ENCODE measurements around the gene TACC2.

The TACC2 gene

GRCh38 chr10:122152544-122152943 lies 163.6 kb downstream of the TACC2 start:
- Histone ChIP-seq H2BK5ac (ENCODE audit: low read length) (no peak overlapping the region), H3K23ac (ENCODE audit: low read length) (no peak overlapping the region), H2AK5ac (ENCODE audit: low read length) (no peak overlapping the region), H3K4me2 (ENCODE audit: low read length) (no peak overlapping the region), H3K4me1 (ENCODE audit: control insufficient read depth, low read depth, low read length) (peaks cover 4% of the 10 kb centered on the region), H3K36me3 (ENCODE audit: control insufficient read depth, insufficient read depth, low read length) (no peaks in the 10 kb centered on the region), H3K79me2 (ENCODE audit: control insufficient read depth, insufficient read depth, low read length) (no peaks in the 10 kb centered on the region), H3K79me1 (ENCODE audit: low read length) (no peaks in the 10 kb centered on the region), H3K27ac (ENCODE audit: low read depth, low read length) (no peak overlapping the region), H2BK15ac (replicated peaks; ENCODE audit: low read depth) (no peak overlapping the region), H3K9ac (ENCODE audit: low read length) (no peak overlapping the region), H2BK120ac (ENCODE audit: low read depth, low read length) (no peak overlapping the region), H3K18ac (ENCODE audit: low read length) (no peak overlapping the region), H3K4me3 (ENCODE audit: low read length) (no peak overlapping the region), H4K8ac (ENCODE audit: low read depth, low read length) (no peak overlapping the region), H3K56ac (ENCODE audit: low read length) (peak overlapping the region; percentile 22), H3K4ac (ENCODE audit: low read depth, low read length) (no peak overlapping the region), H3K27me3 (ENCODE audit: insufficient read depth, low read length, poor library complexity) (no peaks in the 10 kb centered on the region), H4K5ac (ENCODE audit: low read length) (no peak overlapping the region)
- no CpG with 5 or more reads among the region's 9 CpGs for WGBS (ENCODE audit: extremely low coverage, insufficient coverage, low lambda C conversion rate)
- DNase-seq, result no peak

DNA sequence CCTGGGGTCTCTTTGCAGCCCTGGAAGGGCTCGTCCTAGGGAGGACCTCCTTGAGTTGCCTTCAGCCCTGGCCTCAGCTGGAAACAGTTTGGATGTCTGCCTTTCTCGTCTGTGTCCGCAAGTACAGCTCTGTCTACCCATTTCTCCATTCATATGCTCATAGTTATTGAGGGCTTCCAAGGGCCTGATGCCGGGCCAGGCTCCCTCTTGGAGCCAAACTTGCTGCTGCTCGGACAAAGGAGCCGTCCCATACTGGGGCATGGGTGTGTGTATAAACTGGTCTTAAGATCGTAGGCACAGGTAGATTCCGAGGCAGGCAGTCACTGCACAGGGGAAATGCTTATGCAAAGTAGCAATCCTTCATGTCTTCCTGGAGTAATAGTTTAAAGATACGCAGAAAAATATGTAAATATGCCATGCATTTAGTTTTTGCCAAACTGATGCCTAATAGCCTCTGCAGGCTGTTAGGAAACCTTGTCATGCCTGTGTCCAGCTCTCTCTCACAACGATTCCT lies 165.1 kb downstream of the TACC2 start:
- H3K4me3 ChIP-seq (ENCODE audit: low read length), result no peak overlapping the region
- WGBS (ENCODE audit: extremely low coverage, insufficient coverage, low lambda C conversion rate), result no CpG with 5 or more reads among the region's 10 CpGs
- no peak for DNase-seq

GRCh38 chr10:122154545-122155366 lies 165.8 kb downstream of the TACC2 start:
- H2AK5ac ChIP-seq (ENCODE audit: low read length), result no peak overlapping the region
- H3K36me3 ChIP-seq (ENCODE audit: control insufficient read depth, insufficient read depth, low read length), result no peaks in the 10 kb centered on the region
- no peaks in the 10 kb centered on the region for H3K27me3 ChIP-seq (ENCODE audit: insufficient read depth, low read length, poor library complexity)
- H3K4ac ChIP-seq (ENCODE audit: low read depth, low read length), result no peak overlapping the region
- H3K4me3 ChIP-seq (ENCODE audit: low read length), result no peak overlapping the region
- no CpG with 5 or more reads among the region's 22 CpGs for WGBS (ENCODE audit: extremely low coverage, insufficient coverage, low lambda C conversion rate)
- H3K18ac ChIP-seq (ENCODE audit: low read length), result peak overlapping the region; percentile 39
- H3K9ac ChIP-seq (ENCODE audit: low read length), result no peak overlapping the region
- H3K79me1 ChIP-seq (ENCODE audit: low read length), result no peaks in the 10 kb centered on the region
- no peak overlapping the region for H2BK120ac ChIP-seq (ENCODE audit: low read depth, low read length)
- no peak overlapping the region for H3K56ac ChIP-seq (ENCODE audit: low read length)
- no peaks in the 10 kb centered on the region for H3K4me1 ChIP-seq (ENCODE audit: control insufficient read depth, low read depth, low read length)
- no peak overlapping the region for H3K4me2 ChIP-seq (ENCODE audit: low read length)
- no peak overlapping the region for H2BK15ac ChIP-seq (replicated peaks; ENCODE audit: low read depth)
- no peaks in the 10 kb centered on the region for H3K79me2 ChIP-seq (ENCODE audit: control insufficient read depth, insufficient read depth, low read length)
- H4K8ac ChIP-seq (ENCODE audit: low read depth, low read length), result no peak overlapping the region
- DNase-seq, result peak; percentile 72
- no peak overlapping the region for H4K5ac ChIP-seq (ENCODE audit: low read length)
- H3K23ac ChIP-seq (ENCODE audit: low read length), result no peak overlapping the region
- H2BK5ac ChIP-seq (ENCODE audit: low read length), result no peak overlapping the region
- no peak overlapping the region for H3K27ac ChIP-seq (ENCODE audit: low read depth, low read length)

More for the DNA sequence above, 165.1 kb downstream of the TACC2 start:
- Histone ChIP-seq H2BK120ac (ENCODE audit: low read depth, low read length) (no peak overlapping the region), H4K5ac (ENCODE audit: low read length) (no peak overlapping the region), H3K18ac (ENCODE audit: low read length) (no peak overlapping the region), H3K4me1 (ENCODE audit: control insufficient read depth, low read depth, low read length) (no peaks in the 10 kb centered on the region), H4K8ac (ENCODE audit: low read depth, low read length) (no peak overlapping the region), H3K79me1 (ENCODE audit: low read length) (no peaks in the 10 kb centered on the region), H3K4ac (ENCODE audit: low read depth, low read length) (no peak overlapping the region), H3K23ac (ENCODE audit: low read length) (no peak overlapping the region), H3K36me3 (ENCODE audit: control insufficient read depth, insufficient read depth, low read length) (no peaks in the 10 kb centered on the region), H2BK15ac (replicated peaks; ENCODE audit: low read depth) (no peak overlapping the region), H3K4me2 (ENCODE audit: low read length) (no peak overlapping the region), H3K9ac (ENCODE audit: low read length) (no peak overlapping the region), H3K56ac (ENCODE audit: low read length) (no peak overlapping the region), H3K27me3 (ENCODE audit: insufficient read depth, low read length, poor library complexity) (no peaks in the 10 kb centered on the region), H2BK5ac (ENCODE audit: low read length) (no peak overlapping the region), H3K27ac (ENCODE audit: low read depth, low read length) (no peak overlapping the region), H3K79me2 (ENCODE audit: control insufficient read depth, insufficient read depth, low read length) (no peaks in the 10 kb centered on the region), H2AK5ac (ENCODE audit: low read length) (no peak overlapping the region)

DNA sequence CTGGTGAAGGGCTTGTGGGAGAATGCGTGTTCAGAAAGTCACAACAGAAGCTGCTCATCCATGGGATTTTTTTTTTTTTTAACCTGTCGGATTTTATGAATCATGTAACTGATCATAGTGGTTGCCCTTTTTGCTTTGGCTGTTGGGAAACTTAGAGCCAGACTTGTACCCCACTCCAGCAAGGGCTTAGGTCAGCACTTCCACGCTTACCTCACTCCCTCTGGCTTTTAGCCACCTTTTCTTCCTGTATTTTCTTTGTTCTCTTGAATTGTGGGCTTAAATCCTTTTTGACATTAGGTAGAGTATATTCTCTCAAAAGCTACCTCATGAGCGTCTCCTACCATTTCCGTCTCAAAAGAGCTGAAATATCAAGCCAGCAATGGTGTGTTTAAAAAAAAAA lies 168.5 kb downstream of the TACC2 start:
- Histone ChIP-seq H3K9ac (ENCODE audit: low read length) (no peak overlapping the region), H3K23ac (ENCODE audit: low read length) (no peak overlapping the region), H2BK120ac (ENCODE audit: low read depth, low read length) (no peak overlapping the region), H2BK5ac (ENCODE audit: low read length) (no peak overlapping the region), H3K4ac (ENCODE audit: low read depth, low read length) (no peak overlapping the region), H2BK15ac (replicated peaks; ENCODE audit: low read depth) (no peak overlapping the region), H3K56ac (ENCODE audit: low read length) (no peak overlapping the region), H3K79me1 (ENCODE audit: low read length) (peaks cover under 1% of the 10 kb centered on the region), H3K27ac (ENCODE audit: low read depth, low read length) (no peak overlapping the region), H3K4me3 (ENCODE audit: low read length) (no peak overlapping the region), H3K79me2 (ENCODE audit: control insufficient read depth, insufficient read depth, low read length) (no peaks in the 10 kb centered on the region), H3K27me3 (ENCODE audit: insufficient read depth, low read length, poor library complexity) (no peaks in the 10 kb centered on the region), H3K36me3 (ENCODE audit: control insufficient read depth, insufficient read depth, low read length) (no peaks in the 10 kb centered on the region), H4K5ac (ENCODE audit: low read length) (no peak overlapping the region), H3K4me2 (ENCODE audit: low read length) (no peak overlapping the region), H4K8ac (ENCODE audit: low read depth, low read length) (no peak overlapping the region), H3K18ac (ENCODE audit: low read length) (no peak overlapping the region), H2AK5ac (ENCODE audit: low read length) (no peak overlapping the region), H3K4me1 (ENCODE audit: control insufficient read depth, low read depth, low read length) (peaks cover under 1% of the 10 kb centered on the region)
- no CpG with 5 or more reads among the region's 5 CpGs for WGBS (ENCODE audit: extremely low coverage, insufficient coverage, low lambda C conversion rate)
- DNase-seq, result no peak

DNA sequence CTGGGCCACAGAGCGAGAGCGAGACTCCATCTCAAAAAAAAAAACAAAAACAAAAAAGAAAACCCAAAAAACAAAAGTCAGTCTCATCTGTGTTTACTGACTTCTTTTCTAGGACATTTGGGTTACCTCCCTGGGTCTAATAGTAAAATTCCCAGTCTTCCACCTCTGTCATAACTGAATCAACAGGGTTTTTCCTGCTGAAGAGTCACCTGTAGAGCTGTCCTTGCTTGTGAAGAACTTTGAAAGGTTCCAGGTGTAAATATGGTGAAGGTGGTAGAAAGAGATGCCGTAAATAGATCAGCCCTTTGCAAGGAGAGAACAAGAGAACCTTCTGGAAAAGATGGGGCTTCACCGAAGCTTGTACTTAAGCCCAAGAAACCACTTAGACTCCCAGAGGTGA lies 169.4 kb downstream of the TACC2 start:
- Histone ChIP-seq H2BK15ac (replicated peaks; ENCODE audit: low read depth) (no peak overlapping the region), H2AK5ac (ENCODE audit: low read length) (no peak overlapping the region), H4K8ac (ENCODE audit: low read depth, low read length) (no peak overlapping the region), H3K79me1 (ENCODE audit: low read length) (peaks cover 2% of the 10 kb centered on the region), H3K18ac (ENCODE audit: low read length) (no peak overlapping the region), H3K4me3 (ENCODE audit: low read length) (no peak overlapping the region), H3K4me2 (ENCODE audit: low read length) (no peak overlapping the region), H3K79me2 (ENCODE audit: control insufficient read depth, insufficient read depth, low read length) (no peaks in the 10 kb centered on the region), H3K56ac (ENCODE audit: low read length) (no peak overlapping the region), H3K4ac (ENCODE audit: low read depth, low read length) (no peak overlapping the region), H3K23ac (ENCODE audit: low read length) (no peak overlapping the region), H2BK5ac (ENCODE audit: low read length) (no peak overlapping the region), H4K5ac (ENCODE audit: low read length) (no peak overlapping the region), H3K9ac (ENCODE audit: low read length) (no peak overlapping the region), H2BK120ac (ENCODE audit: low read depth, low read length) (no peak overlapping the region), H3K36me3 (ENCODE audit: control insufficient read depth, insufficient read depth, low read length) (no peaks in the 10 kb centered on the region), H3K27ac (ENCODE audit: low read depth, low read length) (no peak overlapping the region), H3K27me3 (ENCODE audit: insufficient read depth, low read length, poor library complexity) (no peaks in the 10 kb centered on the region), H3K4me1 (ENCODE audit: control insufficient read depth, low read depth, low read length) (peaks cover 4% of the 10 kb centered on the region)
- no CpG with 5 or more reads among the region's 4 CpGs for WGBS (ENCODE audit: extremely low coverage, insufficient coverage, low lambda C conversion rate)
- DNase-seq, result no peak

All from mesendoderm (in vitro differentiated cells).